ENCODE data around the gene ZSWIM3.

DNA sequence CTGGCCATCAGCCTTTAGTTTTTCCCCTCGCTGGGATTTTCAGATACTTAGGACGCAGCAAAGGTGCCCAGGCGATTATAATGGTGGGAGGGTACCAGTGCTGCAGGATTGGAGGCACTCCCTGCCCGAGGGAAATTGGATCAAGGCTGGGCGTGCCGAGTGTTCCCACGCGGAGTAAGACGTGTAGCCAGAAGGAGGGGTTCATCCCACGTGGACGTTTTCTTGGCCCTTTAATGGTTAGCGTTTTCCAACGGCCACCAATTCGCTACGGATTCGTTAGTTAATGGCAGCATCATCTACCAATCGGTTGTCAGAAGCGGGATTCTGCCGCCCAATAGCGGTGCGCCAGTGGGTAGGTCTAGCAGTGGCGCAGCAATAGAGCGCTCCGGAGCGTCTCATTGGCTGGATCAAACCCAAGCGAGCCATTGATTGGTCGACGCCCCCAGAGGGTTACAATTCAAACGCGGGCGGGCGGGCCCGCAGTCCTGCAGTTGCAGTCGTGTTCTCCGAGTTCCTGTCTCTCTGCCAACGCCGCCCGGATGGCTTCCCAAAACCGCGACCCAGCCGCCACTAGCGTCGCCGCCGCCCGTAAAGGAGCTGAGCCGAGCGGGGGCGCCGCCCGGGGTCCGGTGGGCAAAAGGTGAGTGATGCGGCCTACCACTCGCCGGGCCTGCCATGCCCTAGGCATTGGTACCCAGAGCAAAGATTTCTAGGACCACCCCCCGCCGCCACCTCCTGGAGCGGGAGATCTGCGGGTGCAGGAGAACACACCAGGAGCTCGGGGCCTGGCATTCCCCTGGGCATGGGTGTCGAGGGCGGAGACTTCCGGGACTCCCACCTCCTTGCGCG lies 45.0 kb upstream of the ZSWIM3 start, which contains the start of gene UBE2C:
- TF ChIP-seq, protein P1, sequence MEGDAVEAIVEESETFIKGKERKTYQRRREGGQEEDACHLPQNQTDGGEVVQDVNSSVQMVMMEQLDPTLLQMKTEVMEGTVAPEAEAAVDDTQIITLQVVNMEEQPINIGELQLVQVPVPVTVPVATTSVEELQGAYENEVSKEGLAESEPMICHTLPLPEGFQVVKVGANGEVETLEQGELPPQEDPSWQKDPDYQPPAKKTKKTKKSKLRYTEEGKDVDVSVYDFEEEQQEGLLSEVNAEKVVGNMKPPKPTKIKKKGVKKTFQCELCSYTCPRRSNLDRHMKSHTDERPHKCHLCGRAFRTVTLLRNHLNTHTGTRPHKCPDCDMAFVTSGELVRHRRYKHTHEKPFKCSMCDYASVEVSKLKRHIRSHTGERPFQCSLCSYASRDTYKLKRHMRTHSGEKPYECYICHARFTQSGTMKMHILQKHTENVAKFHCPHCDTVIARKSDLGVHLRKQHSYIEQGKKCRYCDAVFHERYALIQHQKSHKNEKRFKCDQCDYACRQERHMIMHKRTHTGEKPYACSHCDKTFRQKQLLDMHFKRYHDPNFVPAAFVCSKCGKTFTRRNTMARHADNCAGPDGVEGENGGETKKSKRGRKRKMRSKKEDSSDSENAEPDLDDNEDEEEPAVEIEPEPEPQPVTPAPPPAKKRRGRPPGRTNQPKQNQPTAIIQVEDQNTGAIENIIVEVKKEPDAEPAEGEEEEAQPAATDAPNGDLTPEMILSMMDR (IDR thresholded peaks at IDR 0.05): no peak
- no peak for TF ChIP-seq POLR2A (IDR thresholded peaks at IDR 0.05)

All from thyroid gland (tissue), 4 donors.